Measurements from ENCODE around the gene FAM163A.

FAM163A gene

DNA sequence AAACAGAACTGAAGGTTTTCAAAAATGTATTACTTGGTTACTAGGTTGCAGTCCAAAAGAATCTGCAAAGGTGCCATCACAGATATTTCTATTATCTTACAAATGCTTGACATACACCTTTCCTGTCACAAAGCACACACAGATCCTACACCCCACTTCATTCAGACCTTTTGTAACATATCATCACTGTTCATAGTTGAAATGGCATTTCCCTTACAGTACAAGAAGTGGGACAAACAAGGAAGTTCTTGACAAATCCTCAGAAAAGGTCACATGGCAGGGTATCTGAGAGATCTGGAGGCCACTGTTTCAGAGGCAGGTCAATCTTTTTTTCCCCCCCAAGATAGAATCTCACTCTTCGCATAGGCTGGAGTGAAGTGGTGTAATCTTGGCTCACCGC, 113.2 kb downstream of the FAM163A start:
- TF ChIP-seq ZFX (IDR thresholded peaks at IDR 0.05; ENCODE audit: borderline replicate concordance): no peak
- TF ChIP-seq, protein P1, sequence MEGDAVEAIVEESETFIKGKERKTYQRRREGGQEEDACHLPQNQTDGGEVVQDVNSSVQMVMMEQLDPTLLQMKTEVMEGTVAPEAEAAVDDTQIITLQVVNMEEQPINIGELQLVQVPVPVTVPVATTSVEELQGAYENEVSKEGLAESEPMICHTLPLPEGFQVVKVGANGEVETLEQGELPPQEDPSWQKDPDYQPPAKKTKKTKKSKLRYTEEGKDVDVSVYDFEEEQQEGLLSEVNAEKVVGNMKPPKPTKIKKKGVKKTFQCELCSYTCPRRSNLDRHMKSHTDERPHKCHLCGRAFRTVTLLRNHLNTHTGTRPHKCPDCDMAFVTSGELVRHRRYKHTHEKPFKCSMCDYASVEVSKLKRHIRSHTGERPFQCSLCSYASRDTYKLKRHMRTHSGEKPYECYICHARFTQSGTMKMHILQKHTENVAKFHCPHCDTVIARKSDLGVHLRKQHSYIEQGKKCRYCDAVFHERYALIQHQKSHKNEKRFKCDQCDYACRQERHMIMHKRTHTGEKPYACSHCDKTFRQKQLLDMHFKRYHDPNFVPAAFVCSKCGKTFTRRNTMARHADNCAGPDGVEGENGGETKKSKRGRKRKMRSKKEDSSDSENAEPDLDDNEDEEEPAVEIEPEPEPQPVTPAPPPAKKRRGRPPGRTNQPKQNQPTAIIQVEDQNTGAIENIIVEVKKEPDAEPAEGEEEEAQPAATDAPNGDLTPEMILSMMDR (IDR thresholded peaks at IDR 0.05): no peak
- H3K27ac ChIP-seq: no peak overlapping the region

DNA sequence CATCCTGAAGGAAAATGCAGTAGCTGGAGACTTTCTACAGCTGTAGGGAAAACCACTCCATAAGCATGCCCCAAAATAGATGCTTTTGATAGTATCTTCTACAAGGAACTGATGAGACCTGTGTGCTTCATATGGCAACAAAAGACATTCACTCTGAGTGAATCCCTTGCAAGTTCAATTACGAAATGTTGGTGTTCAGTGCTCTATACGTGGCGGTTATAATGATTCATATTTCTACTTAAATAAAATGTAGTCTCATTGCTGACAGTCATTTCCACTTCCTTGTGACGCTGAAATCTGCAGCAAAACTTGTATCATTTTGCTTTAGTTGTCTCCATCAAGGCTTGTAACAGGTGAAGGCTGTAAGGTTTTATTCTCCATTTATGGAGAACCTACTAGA, 113.9 kb downstream of the FAM163A start:
- TF ChIP-seq ZFX (IDR thresholded peaks at IDR 0.05; ENCODE audit: borderline replicate concordance): no peak
- TF ChIP-seq, protein P1 (IDR thresholded peaks at IDR 0.05): no peak
- H3K27ac ChIP-seq: no peak overlapping the region

DNA sequence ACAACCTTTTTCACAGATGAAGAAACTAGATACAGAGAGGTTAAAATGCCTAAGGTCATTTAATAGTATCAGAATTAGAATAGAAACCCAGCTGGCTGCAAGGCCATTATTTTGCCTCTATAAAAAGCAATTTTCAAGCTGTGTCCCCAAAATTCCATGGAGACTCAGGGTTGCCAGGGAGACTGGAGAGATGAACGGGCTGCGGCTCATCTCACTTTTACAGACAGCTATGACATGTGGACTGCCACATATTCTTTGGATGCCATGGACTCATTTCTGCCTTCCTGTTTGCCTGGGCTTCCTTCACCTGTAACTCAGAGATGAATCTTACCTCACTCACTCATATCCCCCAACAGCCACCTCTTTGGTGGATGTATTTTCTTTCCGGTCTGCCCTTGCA, 117.6 kb downstream of the FAM163A start:
- no peak for TF ChIP-seq ZFX (IDR thresholded peaks at IDR 0.05; ENCODE audit: borderline replicate concordance)
- TF ChIP-seq, protein P1 (IDR thresholded peaks at IDR 0.05): no peak
- H3K27ac ChIP-seq: no peak overlapping the region

DNA sequence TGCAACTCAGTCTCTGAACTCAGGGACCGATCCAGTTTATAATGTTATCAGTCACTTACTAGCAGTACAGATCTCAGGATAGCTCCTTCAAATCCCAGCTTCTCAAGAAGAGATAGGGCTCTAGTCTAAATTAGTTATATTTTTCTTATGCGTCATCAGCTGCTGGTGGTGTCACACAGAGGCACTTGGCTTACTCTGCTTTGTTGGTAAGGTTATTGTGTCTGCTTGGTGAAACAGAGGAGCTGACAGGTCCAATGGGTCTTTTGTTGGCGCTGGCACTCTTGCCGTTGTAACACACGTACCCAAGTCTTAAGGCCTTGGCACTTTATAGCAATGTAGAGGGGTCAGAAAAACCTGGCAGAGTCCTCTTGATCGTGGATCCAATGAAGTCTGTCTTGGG, 122.3 kb downstream of the FAM163A start:
- H3K27ac ChIP-seq: no peak overlapping the region
- no peak for TF ChIP-seq ZFX (IDR thresholded peaks at IDR 0.05; ENCODE audit: borderline replicate concordance)
- TF ChIP-seq, protein P1 (IDR thresholded peaks at IDR 0.05): no peak
